SK-N-SH treated with all-trans-retinoic acid at 6 μM for 48 hours (cell line): ENCODE data around the gene SH3RF2.

ENCODE experiments used
- ARNTL ChIP-seq: fragments of 450-650 bp; formaldehyde crosslinking; IDR thresholded peaks from 2 replicates; pipeline ENCODE4 v1.5.0; 2020; ENCODE audit warnings: low read depth, mild to moderate bottlenecking, moderate library complexity, borderline replicate concordance
- CREB5 ChIP-seq: fragments of 250-450 bp; sonication (Bioruptor Pico); IDR thresholded peaks from 2 replicates; pipeline ENCODE4 v1.5.1; 2020; ENCODE audit warnings: low read depth, mild to moderate bottlenecking, moderate library complexity
- CSRNP3 ChIP-seq: fragments of 250-450 bp; sonication (Bioruptor Pico); IDR thresholded peaks from 2 replicates; pipeline ENCODE4 v1.5.1; 2021; ENCODE audit warnings: mild to moderate bottlenecking, moderate library complexity
- GLIS3 ChIP-seq: fragments of 250-450 bp; sonication (Bioruptor Pico); IDR thresholded peaks from 2 replicates; pipeline ENCODE4 v1.5.0; 2020; ENCODE audit warnings: mild to moderate bottlenecking, moderate library complexity
- PATZ1 ChIP-seq: fragments of 250-450 bp; sonication (Bioruptor Pico); IDR thresholded peaks from 2 replicates; pipeline ENCODE4 v1.8.0; 2020; ENCODE audit warnings: mild to moderate bottlenecking, moderate library complexity, borderline replicate concordance
- PPARA ChIP-seq: fragments of 250-450 bp; sonication (Bioruptor Pico); IDR thresholded peaks from 2 replicates; pipeline ENCODE4 v1.5.0; 2020; ENCODE audit warnings: mild to moderate bottlenecking, borderline replicate concordance
- SNAI2 ChIP-seq: fragments of 250-450 bp; sonication (Bioruptor Pico); IDR thresholded peaks from 2 replicates; pipeline ENCODE4 v1.5.0; 2020; ENCODE audit warnings: mild to moderate bottlenecking, moderate library complexity
- TCF4 ChIP-seq: fragments of 250-450 bp; sonication (Bioruptor Pico); IDR thresholded peaks from 2 replicates; pipeline ENCODE4 v1.8.0; 2021; ENCODE audit warnings: mild to moderate bottlenecking, moderate library complexity, borderline replicate concordance
- TSHZ2 ChIP-seq: fragments of 250-450 bp; sonication (Bioruptor Pico); IDR thresholded peaks from 2 replicates; pipeline ENCODE4 v1.5.0; 2020; ENCODE audit warnings: mild to moderate bottlenecking, moderate library complexity
- ZFP3 ChIP-seq: fragments of 250-450 bp; sonication (Bioruptor Pico); IDR thresholded peaks from 2 replicates; pipeline ENCODE4 v1.5.0; 2020; ENCODE audit warnings: mild to moderate bottlenecking, moderate library complexity
- ZFP30 ChIP-seq: fragments of 450-650 bp; formaldehyde crosslinking; IDR thresholded peaks from 2 replicates; pipeline ENCODE4 v1.5.0; 2022; ENCODE audit warnings: mild to moderate bottlenecking, moderate library complexity
- ZNF70 ChIP-seq: fragments of 450-650 bp; formaldehyde crosslinking; IDR thresholded peaks from 2 replicates; pipeline ENCODE4 v1.5.0; 2020; ENCODE audit warnings: mild to moderate bottlenecking, moderate library complexity
- ZNF8 ChIP-seq: fragments of 450-650 bp; formaldehyde crosslinking; IDR thresholded peaks from 2 replicates; pipeline ENCODE4 v1.5.0; 2020; ENCODE audit warnings: mild to moderate bottlenecking, moderate library complexity

- TF ChIP-seq TSHZ2 (CRISPR knock-in tag) (no peak), TCF4 (CRISPR knock-in tag) (no peak), ZNF8 (no peak), SNAI2 (no peak), GLIS3 (CRISPR knock-in tag) (no peak), CSRNP3 (CRISPR knock-in tag) (no peak), PATZ1 (no peak), ARNTL (no peak), PPARA (CRISPR knock-in tag) (no peak), ZFP30 (no peak), ZNF70 (CRISPR knock-in tag) (no peak), ZFP3 (CRISPR knock-in tag) (no peak), CREB5 (CRISPR knock-in tag) (no peak)
Observed at GRCh38 chr5:145918397-145918796, 18.0 kb upstream of the SH3RF2 start.
